ENCODE measurements around the gene POU2F1.

The POU2F1 gene

GRCh38 chr1:167467126-167467710 lies 246.5 kb downstream of the POU2F1 start:
- no peak for DNase-seq (ENCODE audit: low spot score)

DNA sequence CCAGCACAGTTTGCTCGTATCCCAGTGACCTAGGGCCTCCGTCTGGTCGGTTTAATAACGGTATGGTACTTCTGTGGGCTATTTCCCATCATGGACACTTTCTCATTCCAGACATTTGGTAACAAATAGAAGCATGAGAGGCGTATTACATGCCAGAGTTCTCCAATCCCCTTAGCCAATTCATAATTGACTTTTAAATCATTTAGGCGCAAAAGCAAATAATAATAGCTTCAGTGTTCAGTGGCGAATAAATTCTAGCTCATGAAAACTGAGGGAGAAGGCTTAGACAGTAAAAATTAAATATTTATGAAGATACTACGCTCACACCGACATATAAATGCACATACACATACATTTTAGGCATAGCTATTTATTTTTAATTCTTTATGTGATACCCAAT lies 247.1 kb downstream of the POU2F1 start:
- no peak for DNase-seq (ENCODE audit: low spot score)

DNA sequence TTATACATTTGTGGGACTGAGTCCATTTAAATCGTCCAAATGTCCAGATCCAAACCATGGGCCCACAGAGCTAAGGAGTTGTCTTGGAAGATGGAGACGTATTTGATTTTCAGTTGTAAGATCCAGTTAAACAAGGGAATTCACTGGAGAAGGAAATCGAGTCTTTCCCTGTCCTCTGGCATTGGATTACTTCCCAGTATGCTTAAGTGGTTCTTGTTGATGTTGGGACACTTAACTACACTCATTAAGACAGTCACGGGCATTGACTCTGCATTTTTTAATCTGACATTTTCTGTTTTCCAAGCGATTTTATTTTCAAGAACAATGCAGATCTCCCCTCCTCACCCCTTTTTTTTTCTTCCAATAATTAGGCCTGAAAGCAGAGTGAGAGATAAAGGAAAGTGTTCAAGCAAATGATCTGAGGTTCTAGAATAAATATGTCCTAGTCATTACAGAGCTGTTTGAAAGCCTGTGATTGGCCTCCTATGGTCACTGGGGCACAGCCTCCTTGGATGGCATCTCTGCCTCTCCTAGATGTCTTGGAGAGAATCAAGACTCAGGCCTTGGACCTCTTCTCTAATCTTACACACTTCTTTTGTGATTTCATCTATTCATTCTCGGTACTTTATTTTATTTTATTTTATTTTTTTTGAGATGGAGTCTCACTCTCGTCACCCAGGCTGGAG lies 248.7 kb downstream of the POU2F1 start:
- DNase-seq (ENCODE audit: low spot score): no peak

DNA sequence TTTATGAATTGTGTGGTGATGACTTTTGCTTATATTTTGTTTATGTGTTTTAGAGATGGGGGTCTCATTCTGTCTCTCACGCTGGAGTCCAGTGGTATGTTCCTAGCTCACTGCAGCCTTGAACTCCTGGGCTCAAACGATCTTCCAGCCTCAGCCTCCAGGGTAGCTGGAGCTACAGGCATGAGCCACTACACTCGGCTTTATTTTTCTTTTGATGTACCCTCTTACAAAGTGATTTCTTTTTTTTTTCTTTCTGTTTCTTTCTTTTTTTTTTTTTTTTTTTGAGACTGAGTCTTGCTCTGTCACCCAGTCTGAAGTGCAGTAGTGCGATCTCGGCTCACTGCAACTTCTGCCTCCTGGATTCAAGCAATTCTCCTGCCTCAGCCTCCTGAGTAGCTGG lies 250.9 kb downstream of the POU2F1 start:
- DNase-seq (ENCODE audit: low spot score): no peak

- DNase-seq (ENCODE audit: low spot score): no peak
These were observed 252.3 kb downstream of the POU2F1 start for GRCh38 chr1:167472752-167473521.

- no peak for DNase-seq (ENCODE audit: low spot score)
These were observed 253.1 kb downstream of the POU2F1 start for GRCh38 chr1:167473761-167474160.

GRCh38 chr1:167474191-167474641 lies 253.5 kb downstream of the POU2F1 start:
- no peak for DNase-seq (ENCODE audit: low spot score)

- DNase-seq (ENCODE audit: low spot score): no peak
These were observed 255.4 kb downstream of the POU2F1 start for GRCh38 chr1:167476061-167476460.
